GM21528 (cell line): ENCODE measurements around the gene SRSF2.
"Not testable (repeated sequence)": the region's sequence is repeated elsewhere in the genome, so short reads cannot be mapped to it uniquely, and the experiment has no call there.

Experiments used
- ATAC-seq: cut with Tn5 transposase; IDR thresholded peaks from one replicate; pipeline ENCODE4 v1.9.1; 2021; ENCODE audit warnings: mild to moderate bottlenecking, moderate library complexity; ENCODE audit not compliant: unreplicated experiment, low FRiP score

SRSF2 gene

GRCh38 chr17:76722977-76723376, 14.2 kb downstream of the SRSF2 start:
- not testable (repeated sequence) for ATAC-seq

DNA sequence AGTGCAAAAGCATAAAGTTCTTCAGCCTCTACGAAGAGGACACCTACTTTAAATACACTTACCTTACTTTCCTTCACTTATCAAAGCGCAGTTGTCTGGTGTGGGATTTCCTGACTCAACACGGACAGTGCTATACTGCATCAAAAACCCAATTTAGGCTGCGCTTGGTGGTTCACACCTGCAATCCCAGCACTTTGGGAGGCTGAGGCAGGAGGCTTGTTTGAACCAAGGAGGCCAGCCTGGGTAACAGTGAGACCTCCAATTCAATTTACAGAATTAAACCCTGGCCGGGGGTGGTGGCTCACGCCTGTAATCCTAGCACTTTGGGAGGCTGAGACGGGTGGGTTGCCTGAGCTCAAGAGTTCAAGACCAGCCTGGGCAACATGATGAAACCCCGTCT, 14.9 kb downstream of the SRSF2 start:
- ATAC-seq: no peak

DNA sequence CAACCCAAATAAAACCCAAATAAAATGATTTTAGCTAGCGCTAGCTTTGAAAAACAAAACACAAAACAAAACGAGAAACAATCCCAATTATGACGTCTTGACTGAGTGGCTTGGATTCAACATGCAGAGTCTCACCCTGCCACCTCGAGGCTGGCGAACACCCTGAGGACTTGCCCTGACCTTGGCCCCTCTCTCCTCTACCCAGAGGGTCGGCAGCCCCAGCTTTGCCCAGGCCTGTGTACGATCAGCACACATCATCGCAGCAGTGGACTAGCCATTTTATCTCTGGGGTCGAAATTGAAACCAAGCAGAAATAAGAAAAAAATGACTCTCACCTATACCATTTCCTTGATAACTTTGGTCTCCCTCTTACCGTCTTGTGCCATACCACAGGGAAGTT, 15.7 kb downstream of the SRSF2 start:
- ATAC-seq: no peak

- no peak for ATAC-seq
Observed at GRCh38 chr17:76720941-76721340, 16.2 kb downstream of the SRSF2 start.

DNA sequence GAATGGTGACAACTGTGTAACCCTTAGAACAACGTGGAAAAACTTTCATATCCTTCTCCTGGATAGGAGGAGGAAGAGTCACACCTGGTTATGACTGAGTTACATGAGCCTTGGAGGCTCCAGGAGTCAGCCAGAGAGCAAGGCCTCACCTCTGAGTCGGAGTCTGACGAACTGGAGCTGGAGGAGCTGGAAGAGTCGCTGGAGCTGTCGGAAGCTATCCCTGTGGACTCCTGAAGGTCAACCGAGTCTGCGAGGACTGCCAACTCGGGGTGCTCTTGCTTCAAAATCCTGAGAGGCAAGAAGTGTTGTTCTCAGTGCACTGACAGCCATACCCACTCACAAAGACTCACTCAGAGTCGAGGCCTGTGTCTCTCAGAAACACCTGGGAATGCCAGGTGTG, 16.9 kb downstream of the SRSF2 start:
- no peak for ATAC-seq

DNA sequence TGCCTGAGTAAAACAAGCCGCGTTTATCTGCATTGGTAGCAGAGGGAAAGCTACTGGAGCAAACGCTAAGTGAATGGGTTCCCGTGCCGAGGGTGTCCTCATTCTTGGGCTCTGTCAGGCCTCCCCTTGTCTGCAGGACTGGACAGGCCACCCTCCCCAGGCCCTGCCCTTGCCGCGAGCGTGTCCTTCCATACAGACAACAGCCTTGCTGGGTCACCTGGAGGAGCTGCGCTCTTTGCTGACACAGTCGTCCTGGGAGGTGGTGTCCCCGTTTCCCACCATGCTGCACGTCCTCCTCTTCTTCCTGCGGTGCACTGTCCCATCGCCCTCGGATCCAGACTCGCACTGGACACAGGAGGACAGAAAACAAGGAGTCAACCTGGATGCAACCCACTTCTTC, 18.6 kb downstream of the SRSF2 start:
- ATAC-seq: no peak

DNA sequence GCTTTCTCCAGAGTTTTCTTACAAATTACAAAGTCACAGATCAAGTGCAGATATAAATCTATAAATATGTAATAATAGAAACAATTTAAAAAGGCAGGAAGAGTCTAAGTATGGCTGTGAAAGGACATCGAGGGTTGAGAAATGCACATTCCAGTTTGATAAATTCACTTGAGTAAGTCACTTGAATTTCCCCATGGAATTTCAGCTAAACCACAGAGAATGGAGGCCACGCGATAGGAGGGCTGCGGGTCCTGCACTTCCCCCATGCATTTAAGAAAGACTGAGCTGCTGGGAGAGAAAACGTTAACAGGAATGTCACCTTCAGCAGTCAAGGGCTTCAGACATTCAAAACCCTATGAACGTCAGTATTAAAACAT, 20.3 kb downstream of the SRSF2 start:
- ATAC-seq: no peak

DNA sequence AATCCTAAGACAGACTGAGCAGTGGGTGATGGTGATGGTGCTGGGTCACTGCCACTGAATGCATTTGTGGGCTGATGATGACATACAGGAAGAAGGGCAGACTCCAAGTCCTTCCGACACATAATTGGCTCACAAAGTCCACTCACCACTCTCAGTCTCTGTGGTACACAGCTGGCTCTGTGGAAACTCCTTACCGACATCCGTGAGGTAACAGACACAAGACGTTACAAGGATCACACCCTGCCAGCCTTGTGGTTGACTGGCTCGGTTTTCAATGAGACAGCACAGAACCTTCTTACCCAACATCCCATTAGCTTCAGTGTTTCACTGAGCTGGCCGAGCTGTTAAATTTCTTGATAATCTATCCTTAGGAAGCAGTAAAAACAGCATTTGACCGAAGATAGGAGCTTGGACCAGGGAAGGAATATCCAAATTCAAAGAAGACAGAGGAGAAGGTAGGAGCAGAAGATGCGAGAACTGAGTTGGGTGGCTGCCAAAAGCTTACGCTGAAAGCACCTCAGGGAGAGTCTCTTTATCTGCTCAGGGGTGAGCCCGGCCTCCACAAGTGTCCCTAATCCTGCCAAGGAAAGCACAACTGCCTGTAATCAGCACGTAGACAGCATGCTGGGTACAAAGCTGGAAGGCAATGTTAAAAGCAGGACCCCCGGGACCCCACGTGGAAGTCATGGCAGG, 20.8 kb downstream of the SRSF2 start:
- no peak for ATAC-seq

DNA sequence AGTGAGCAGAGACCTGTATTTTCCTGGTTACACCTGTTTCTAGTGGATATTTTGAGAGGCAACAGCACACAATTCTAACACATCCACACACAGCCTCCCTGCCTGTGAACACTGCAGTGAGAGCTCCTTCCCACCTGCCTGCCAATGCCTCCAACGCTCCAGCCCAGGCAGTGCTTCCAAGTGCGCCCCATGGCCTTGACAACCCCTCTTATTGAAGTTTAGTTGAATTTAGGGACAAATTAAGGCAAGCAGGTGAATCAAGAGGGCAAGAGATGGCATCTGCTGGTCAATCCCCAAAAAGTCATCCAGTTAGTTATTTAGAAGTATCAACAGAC, 21.7 kb downstream of the SRSF2 start:
- no peak for ATAC-seq

- no peak for ATAC-seq
Observed at GRCh38 chr17:76714822-76715495, 22.2 kb downstream of the SRSF2 start.

- ATAC-seq: no peak
Observed at GRCh38 chr17:76714336-76714735, 22.8 kb downstream of the SRSF2 start.

DNA sequence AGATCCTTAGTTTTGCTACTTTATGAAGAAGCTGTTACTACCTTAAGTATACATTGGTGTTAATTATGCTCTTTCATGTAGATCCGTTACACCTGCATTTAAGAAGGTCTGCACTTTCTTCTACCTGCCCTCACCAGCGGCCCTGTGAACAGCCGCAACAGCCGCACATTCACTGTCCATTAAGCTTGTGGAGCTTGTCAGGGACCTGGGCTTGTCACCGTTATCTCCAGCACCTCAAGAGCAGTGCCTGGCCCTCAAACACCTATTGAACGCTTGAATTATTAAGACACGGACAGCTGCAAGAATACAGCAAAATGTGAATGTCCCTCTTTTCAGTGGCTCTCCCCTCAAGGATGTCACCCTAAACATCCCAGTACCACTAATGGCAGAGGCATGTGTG, 23.4 kb downstream of the SRSF2 start:
- ATAC-seq: no peak

DNA sequence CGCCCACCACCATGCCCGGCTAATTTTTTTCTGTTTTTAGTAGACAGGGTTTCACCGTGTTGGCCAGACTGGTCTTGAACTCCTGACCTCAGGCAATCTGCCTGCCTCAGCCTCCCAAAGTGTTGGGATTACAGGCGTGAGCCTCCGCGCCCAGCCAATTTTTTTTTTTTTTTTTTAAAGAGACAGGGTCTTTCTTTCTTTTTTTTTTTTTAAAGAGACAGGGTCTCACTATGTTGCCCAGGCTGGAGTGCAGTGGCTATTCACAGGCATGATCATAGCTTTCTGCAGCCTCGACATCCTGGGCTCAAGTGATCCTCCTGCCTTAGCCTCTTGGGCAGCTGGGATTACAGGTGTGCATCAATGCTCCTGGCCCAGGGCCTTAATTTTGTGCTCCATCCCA, 24.8 kb downstream of the SRSF2 start:
- ATAC-seq: not testable (repeated sequence)

DNA sequence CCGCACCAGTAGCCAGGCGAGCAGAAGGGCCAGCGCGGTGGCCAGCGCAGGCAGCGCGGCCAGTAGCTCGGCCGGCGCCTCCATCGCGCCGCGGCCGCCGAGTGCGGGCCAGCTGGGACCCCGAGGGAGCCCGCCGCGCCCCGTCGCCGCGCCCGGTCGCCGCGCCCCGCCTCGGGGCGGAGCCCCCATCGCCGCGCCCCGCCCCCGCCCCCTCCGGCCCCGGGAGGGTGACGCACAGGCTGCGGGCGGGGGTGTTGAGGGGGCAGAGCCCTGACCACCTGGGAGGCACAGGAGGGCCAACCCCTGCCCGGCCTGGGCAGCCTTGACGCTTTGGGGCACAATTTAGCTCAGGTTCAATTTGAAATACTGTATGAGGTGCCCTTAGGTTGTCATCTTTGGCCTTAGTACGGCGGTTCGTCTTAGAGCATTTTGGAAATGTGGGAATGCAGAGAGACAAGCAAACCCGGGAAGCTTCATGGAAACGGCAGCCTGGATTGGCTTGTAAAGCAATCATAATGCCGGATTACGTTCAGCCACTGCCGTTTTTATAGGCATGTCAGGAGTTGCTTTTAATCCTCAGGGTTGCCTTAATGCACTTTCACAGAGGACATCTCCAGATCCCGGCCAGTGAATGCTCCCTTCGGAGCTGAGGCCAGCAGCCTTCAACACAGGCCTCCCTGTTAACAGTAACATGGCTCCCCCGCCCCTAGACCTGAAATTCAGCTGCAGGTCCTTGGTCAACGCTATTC, 26.1 kb downstream of the SRSF2 start, which contains the start of gene MXRA7:
TSS of gene MXRA7 (minus strand) at position 103 of the 749 bp plus-strand sequence. CDS start at position 84, 19 bp downstream.
- no peak for ATAC-seq

GRCh38 chr17:76709951-76710862, 26.9 kb downstream of the SRSF2 start:
- not testable (repeated sequence) for ATAC-seq

- no peak for ATAC-seq
Observed at GRCh38 chr17:76709077-76709950, 27.8 kb downstream of the SRSF2 start.

- no peak for ATAC-seq
Observed at GRCh38 chr17:76707985-76708807, 28.9 kb downstream of the SRSF2 start.

DNA sequence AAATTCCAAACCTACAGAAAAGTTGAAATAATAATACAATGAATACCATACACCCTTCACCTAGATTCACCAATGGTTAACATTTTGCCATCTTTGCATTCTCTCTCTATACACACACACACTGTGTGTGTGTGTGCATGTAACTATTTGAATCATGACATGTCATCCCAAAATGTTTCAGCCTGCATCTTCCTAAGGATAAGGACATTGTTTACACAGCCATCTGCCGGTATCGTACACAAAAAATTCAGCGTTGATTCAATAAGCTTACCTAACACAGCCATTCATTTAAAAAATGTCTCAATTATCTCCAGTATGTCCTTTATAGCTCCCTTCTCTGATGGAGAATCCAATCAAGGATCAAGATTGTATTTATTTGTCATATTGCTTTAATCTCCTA, 30.3 kb downstream of the SRSF2 start:
- ATAC-seq: no peak

- ATAC-seq: no peak
Observed at GRCh38 chr17:76704805-76705204, 32.3 kb downstream of the SRSF2 start.
